Measurements from ENCODE around the gene RXFP1.

GRCh38 chr4:158538911-158539310 lies 17.2 kb downstream of the RXFP1 start:
- TF ChIP-seq EZH2 (IDR thresholded peaks at IDR 0.05; ENCODE audit: low read length) (no peak), CTCF (optimal IDR thresholded peaks at IDR 0.05 in 1 of 3, IDR thresholded peaks at IDR 0.05 in 1 of 3, conservative IDR thresholded peaks at IDR 0.05 in 1 of 3; ENCODE audit: extremely low read depth in 1 of 3, insufficient read depth in 2 of 3, low read length in 3 of 3) (no peak)

Data from keratinocyte (primary cell).